Keratinocyte (primary cell): ENCODE measurements around the gene RAC2.

Experiments
- EZH2 ChIP-seq: IDR thresholded peaks from one replicate; pipeline ENCODE4 v1.6.1; 2012; ENCODE audit warnings: inconsistent platforms, mild to moderate bottlenecking, low read length, moderate library complexity
- TF ChIP-seq, protein P1 (sequence below), 3 experiments: IDR thresholded peaks in 1 of 3; conservative IDR thresholded peaks in 1 of 3; optimal IDR thresholded peaks in 1 of 3; 2 replicates in 2 of 3; 3 replicates in 1 of 3; pipeline versions ENCODE3 to v1.5.1; 2011; ENCODE audit warnings: low read length in 3 of 3, mild to moderate bottlenecking in 3 of 3, moderate library complexity in 2 of 3, control low read depth in 1 of 3, inconsistent platforms in 1 of 3; ENCODE audit not compliant: insufficient read depth in 2 of 3; ENCODE audit errors: extremely low read depth in 1 of 3

DNA sequence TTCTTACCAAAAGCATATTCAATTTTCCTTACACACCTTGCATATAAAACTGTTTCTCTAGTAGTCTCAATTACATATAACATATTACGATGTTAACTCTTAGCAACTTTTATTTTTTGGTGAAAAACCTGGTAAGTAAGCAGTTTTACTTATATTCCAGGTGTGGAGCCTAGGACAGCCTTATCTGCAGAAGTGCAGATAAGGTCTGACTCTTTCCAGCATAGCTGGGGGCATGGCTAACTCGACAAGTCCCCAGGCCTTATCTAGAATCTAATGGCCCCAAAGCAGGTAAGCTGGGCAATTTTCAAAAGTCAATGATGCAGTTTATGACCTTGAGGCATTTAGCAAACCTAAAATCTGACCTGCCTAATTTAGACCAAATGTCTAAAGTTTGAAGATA is 51.9 kb downstream of the RAC2 start:
- TF ChIP-seq, protein P1, sequence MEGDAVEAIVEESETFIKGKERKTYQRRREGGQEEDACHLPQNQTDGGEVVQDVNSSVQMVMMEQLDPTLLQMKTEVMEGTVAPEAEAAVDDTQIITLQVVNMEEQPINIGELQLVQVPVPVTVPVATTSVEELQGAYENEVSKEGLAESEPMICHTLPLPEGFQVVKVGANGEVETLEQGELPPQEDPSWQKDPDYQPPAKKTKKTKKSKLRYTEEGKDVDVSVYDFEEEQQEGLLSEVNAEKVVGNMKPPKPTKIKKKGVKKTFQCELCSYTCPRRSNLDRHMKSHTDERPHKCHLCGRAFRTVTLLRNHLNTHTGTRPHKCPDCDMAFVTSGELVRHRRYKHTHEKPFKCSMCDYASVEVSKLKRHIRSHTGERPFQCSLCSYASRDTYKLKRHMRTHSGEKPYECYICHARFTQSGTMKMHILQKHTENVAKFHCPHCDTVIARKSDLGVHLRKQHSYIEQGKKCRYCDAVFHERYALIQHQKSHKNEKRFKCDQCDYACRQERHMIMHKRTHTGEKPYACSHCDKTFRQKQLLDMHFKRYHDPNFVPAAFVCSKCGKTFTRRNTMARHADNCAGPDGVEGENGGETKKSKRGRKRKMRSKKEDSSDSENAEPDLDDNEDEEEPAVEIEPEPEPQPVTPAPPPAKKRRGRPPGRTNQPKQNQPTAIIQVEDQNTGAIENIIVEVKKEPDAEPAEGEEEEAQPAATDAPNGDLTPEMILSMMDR (optimal IDR thresholded peaks at IDR 0.05 in 1 of 3, IDR thresholded peaks at IDR 0.05 in 1 of 3, conservative IDR thresholded peaks at IDR 0.05 in 1 of 3; ENCODE audit: extremely low read depth in 1 of 3, insufficient read depth in 2 of 3, low read length in 3 of 3): no peak
- TF ChIP-seq EZH2: no peak
